ENCODE results near the gene PTPRH. TPM values are rescaled to one million over a fixed set of nuclear protein-coding genes. Genes with fewer than 3 reads are reported as not detected.
A peak's percentile ranks its signal among the peaks of the same experiment; 100 is the strongest.

PTPRH gene
- polyA plus RNA-seq, 1 of the 3 experiments (the other 2 are of a cell fraction) = 1.1 TPM

DNA sequence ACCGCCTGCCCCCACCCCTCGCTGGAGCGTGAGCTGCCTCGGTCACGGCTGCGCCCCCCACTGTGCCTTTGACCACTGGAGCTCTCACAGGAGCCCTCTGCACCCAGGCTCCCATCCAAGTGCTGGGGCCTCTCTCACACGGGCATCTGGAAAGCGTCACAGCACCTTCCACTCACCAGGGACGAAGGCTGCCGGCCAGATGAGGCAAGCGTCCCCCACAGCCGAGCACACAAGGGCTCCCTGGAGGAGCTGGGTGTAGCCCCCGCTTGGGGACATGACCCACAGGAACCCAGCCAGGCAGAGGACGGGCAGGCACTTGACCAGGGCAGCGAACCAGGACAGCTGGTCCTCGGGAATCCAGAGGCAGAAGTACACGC, 18.7 kb upstream of the PTPRH start (continued):
- TF ChIP-seq MEF2A (IDR thresholded peaks at IDR 0.05; ENCODE audit: borderline replicate concordance, low read depth) (no peak), RAD21 (IDR thresholded peaks at IDR 0.05; ENCODE audit: low read length) (no peak; the same call in 1 of the 2 replicates), RXRA (IDR thresholded peaks at IDR 0.05; ENCODE audit: borderline replicate concordance, low read depth) (no peak), RFX5 (IDR thresholded peaks at IDR 0.05; ENCODE audit: low read length) (no peak), EP300 (IDR thresholded peaks at IDR 0.05; ENCODE audit: borderline replicate concordance in 1 of 2, low read depth in 1 of 2, low read length in 1 of 2) (peak in 1 of 2 experiments; percentile 51; a peak in 1 of 4 replicates), TAF1 (IDR thresholded peaks at IDR 0.05; ENCODE audit: borderline replicate concordance, low read depth, low read length) (no peak), CHD2 (IDR thresholded peaks at IDR 0.05; ENCODE audit: low read length, partially characterized antibody) (peak; percentile 81), NFIC (IDR thresholded peaks at IDR 0.05; ENCODE audit: borderline replicate concordance) (no peak), FOSL2 (IDR thresholded peaks at IDR 0.05; ENCODE audit: borderline replicate concordance, low read depth) (no peak), EZH2phosphoT487 (IDR thresholded peaks at IDR 0.05; ENCODE audit: borderline replicate concordance, low read depth) (no peak), GATA2 (CRISPR knock-in tag; IDR thresholded peaks at IDR 0.05) (no peak)
- TF ChIP-seq, protein P1, sequence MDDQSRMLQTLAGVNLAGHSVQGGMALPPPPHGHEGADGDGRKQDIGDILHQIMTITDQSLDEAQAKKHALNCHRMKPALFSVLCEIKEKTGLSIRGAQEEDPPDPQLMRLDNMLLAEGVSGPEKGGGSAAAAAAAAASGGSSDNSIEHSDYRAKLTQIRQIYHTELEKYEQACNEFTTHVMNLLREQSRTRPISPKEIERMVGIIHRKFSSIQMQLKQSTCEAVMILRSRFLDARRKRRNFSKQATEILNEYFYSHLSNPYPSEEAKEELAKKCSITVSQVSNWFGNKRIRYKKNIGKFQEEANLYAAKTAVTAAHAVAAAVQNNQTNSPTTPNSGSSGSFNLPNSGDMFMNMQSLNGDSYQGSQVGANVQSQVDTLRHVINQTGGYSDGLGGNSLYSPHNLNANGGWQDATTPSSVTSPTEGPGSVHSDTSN (IDR thresholded peaks at IDR 0.05) = no peak

DNA sequence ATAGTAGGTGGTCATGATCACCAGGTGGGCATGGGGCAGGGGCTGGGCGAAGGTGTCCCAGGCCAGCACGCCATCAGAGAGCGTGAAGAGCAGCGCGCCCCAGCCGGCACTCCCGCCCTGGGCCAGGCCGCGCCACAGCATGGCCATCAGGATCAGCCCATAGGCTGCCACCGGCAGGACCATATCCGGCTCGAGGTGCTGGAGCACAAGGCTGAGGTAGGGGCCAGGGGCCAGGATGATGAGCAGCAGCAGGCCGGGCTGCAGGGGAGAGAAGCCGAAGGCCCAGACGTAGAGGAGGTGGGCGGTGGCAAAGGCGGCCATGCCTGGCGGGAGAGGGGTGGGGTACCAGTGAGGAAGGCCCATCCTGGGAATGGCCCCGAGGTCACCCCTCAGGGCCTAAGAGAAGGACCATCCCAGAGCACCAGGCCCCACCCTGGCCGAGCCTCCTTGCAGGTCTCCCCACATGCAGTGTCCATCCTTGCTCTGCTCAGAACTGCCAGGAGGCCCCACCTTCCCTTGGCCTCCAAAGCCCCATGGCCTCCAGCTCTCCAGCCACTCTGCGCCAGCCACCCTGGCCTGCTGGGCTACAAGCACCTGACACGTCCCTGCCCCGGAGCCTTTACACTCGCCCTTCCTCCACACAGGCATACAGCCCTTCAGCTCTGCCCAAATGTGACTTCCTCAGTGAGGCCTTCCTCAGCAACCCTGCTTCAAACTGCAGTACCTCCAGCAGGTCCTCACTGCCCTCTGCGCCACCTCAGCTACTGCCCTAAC, 18.1 kb upstream of the PTPRH start:
- Histone ChIP-seq H4K20me1 (ENCODE audit: insufficient read depth) (peaks cover 16% of the 10 kb centered on the region; the same call in 1 of the 2 replicates), H2AFZ (ENCODE audit: low read depth) (no peak overlapping the region), H3K9me2 (no peaks in the 10 kb centered on the region), H3K27ac (ENCODE audit: low read depth in 2 of 2, low read length in 1 of 2) (peak overlapping the region in 1 of 2 experiments; percentile 78; a peak in 2 of 4 replicates), H3K79me2 (ENCODE audit: insufficient read depth) (no peaks in the 10 kb centered on the region), H3K4me1 (ENCODE audit: control insufficient read depth in 1 of 2, insufficient read depth in 2 of 2, low read depth in 1 of 2, low read length in 1 of 2) (peaks cover 0 to 38% of the 10 kb centered on the region in 2 experiments; a peak in 1 of 4 replicates), H3K9ac (no peak overlapping the region), H3K4me2 (no peak overlapping the region), H3K9me3 (no peaks in the 10 kb centered on the region), H3F3A (replicated peaks; ENCODE audit: insufficient read depth) (no peaks in the 10 kb centered on the region), H3K36me3 (replicated peaks in 1 of 2; ENCODE audit: control insufficient read depth in 1 of 2, insufficient read depth in 2 of 2, low read length in 1 of 2) (peaks cover 0 to 53% of the 10 kb centered on the region in 2 experiments), H3K27me3 (ENCODE audit: insufficient read depth) (no peaks in the 10 kb centered on the region), H3K4me3 (ENCODE audit: low read depth in 2 of 2, low read length in 1 of 2) (no peak overlapping the region)
- TF ChIP-seq, protein P1 (IDR thresholded peaks at IDR 0.05) = no peak
- WGBS (ENCODE audit: low lambda C conversion rate) = 93% methylated on average over 19 of the region's 25 CpGs
- ChIA-PET CTCF (interaction anchor here (1.2 to 2.1 kb wide), 8 partner anchors 13 to 379 kb away, joined by 3 to 7 read pairs (median 4); partner anchors contain the start of gene PPP6R1), POLR2A (interaction anchor here (0.9 to 1.8 kb wide), 12 partner anchors 9 to 249 kb away, joined by 3 to 17 read pairs (median 5); partner anchors contain the start of genes PPP6R1, SYT5, TMEM238 and UBE2S)
- DNase-seq = no peak

All from SK-N-SH (cell line).